ENCODE results near the gene FEZ2. TPM values are rescaled to one million over a fixed set of nuclear protein-coding genes. Genes with fewer than 3 reads are reported as not detected.

The FEZ2 gene
- total and polyA plus RNA-seq, 2 of the 8 experiments (the other 6 are each of a cell fraction or from before 2014, with no cell fraction given) = 7.5 to 16.4 TPM

- no peaks in the 10 kb centered on the region for H3K27me3 ChIP-seq (replicated peaks in 1 of 4; ENCODE audit: control insufficient read depth in 3 of 4, extremely low read depth in 1 of 4, insufficient read depth in 3 of 4, low read length in 3 of 4)
- H4K8ac ChIP-seq (ENCODE audit: extremely low read depth, insufficient read depth, low read length) = no peak overlapping the region
- no peak overlapping the region for H2BK5ac ChIP-seq (ENCODE audit: low read depth, low read length)
- no peak overlapping the region for H3K56ac ChIP-seq (replicated peaks; ENCODE audit: insufficient read length, low read depth, low read length)
- no peak overlapping the region for H3K18ac ChIP-seq (ENCODE audit: extremely low read depth, low read length)
- no peak overlapping the region for H3K9ac ChIP-seq (replicated peaks in 1 of 4; ENCODE audit: extremely low read depth in 1 of 4, low read depth in 3 of 4, low read length in 3 of 4)
- no peak overlapping the region for H3K23ac ChIP-seq (ENCODE audit: insufficient read length)
- CTCF ChIA-PET (ENCODE audit: partially characterized antibody) = interaction anchor here (1.2 to 2.0 kb wide), 2 partner anchors 12 to 138 kb away, joined by 3 to 6 read pairs; no protein-coding TSS in a partner anchor
- no peak overlapping the region for H2AFZ ChIP-seq (ENCODE audit: low read length)
- no peaks in the 10 kb centered on the region for H3K4me1 ChIP-seq (replicated peaks in 1 of 4; ENCODE audit: control insufficient read depth in 3 of 4, insufficient read depth in 4 of 4, low read length in 3 of 4)
- H3K23me2 ChIP-seq (ENCODE audit: low read depth, low read length) = no peaks in the 10 kb centered on the region
- H3K9me3 ChIP-seq (ENCODE audit: insufficient read depth in 2 of 2, low read depth in 1 of 2, low read length in 1 of 2) = no peaks in the 10 kb centered on the region
- peaks cover 0 to 18% (median 9%) of the 10 kb centered on the region in 4 experiments; a peak in 6 of 8 replicates for H3K36me3 ChIP-seq (ENCODE audit: control insufficient read depth in 2 of 4, insufficient read depth in 4 of 4, low read length in 3 of 4)
- WGBS, 2 experiments (ENCODE audit: extremely low coverage in 1 of 2, insufficient coverage in 1 of 2, insufficient read length in 1 of 2, insufficient replicate concordance in 2 of 2, low coverage in 1 of 2, low lambda C conversion rate in 2 of 2, missing lambda C conversion rate in 1 of 2) = 91% methylated on average over 2 of the region's 2 CpGs; no CpG with 5 or more reads in 1 of the 2 experiments
- H2BK15ac ChIP-seq (ENCODE audit: low read length) = no peak overlapping the region
- no peak overlapping the region for H2BK120ac ChIP-seq (replicated peaks; ENCODE audit: low read depth, low read length)
- H3K14ac ChIP-seq (ENCODE audit: insufficient read length) = no peak overlapping the region
- no peaks in the 10 kb centered on the region for H3K79me1 ChIP-seq (ENCODE audit: low read depth, low read length)
- H3K4me2 ChIP-seq (ENCODE audit: insufficient read depth in 1 of 2, low read depth in 2 of 2, low read length in 2 of 2) = no peak overlapping the region
- no peak overlapping the region for H3K27ac ChIP-seq (ENCODE audit: low read depth, low read length)
- peaks cover 0 to 1% of the 10 kb centered on the region in 2 experiments for H4K20me1 ChIP-seq (replicated peaks in 1 of 2; ENCODE audit: control insufficient read depth in 1 of 2, insufficient read depth in 2 of 2, low read length in 2 of 2)
- DNase-seq (ENCODE audit: low read depth in 1 of 2, low spot score in 2 of 2) (no peak), FAIRE-seq (no peak)
- H3K79me2 ChIP-seq (ENCODE audit: control insufficient read depth in 1 of 2, insufficient read depth in 2 of 2, low read length in 2 of 2) = no peaks in the 10 kb centered on the region
- POLR2A ChIA-PET (ENCODE audit: partially characterized antibody) = no interaction called here
- no peak overlapping the region for H4K5ac ChIP-seq (ENCODE audit: insufficient read length, low read depth, low read length)
- no peak for TF ChIP-seq SP4 (IDR thresholded peaks at IDR 0.05; ENCODE audit: low read length)
- TF ChIP-seq RAD21 (IDR thresholded peaks at IDR 0.05 in 1 of 2, conservative IDR thresholded peaks at IDR 0.05 in 1 of 2; ENCODE audit: low read depth in 2 of 2, low read length in 2 of 2) = no peak
- no peak for TF ChIP-seq ATF2 (IDR thresholded peaks at IDR 0.05; ENCODE audit: low read length)
- TF ChIP-seq HDAC6 (IDR thresholded peaks at IDR 0.05; ENCODE audit: low read depth, low read length) = no peak
- TF ChIP-seq HDAC2 (IDR thresholded peaks at IDR 0.05; ENCODE audit: borderline replicate concordance in 1 of 2, low read depth in 2 of 2, low read length in 2 of 2) = no peak
- no peak for TF ChIP-seq CHD1 (IDR thresholded peaks at IDR 0.05; ENCODE audit: low read depth, low read length)
- no peak for TF ChIP-seq CTCF (IDR thresholded peaks at IDR 0.05; ENCODE audit: control extremely low read depth in 1 of 3, insufficient read depth in 1 of 3, low read depth in 1 of 3, low read length in 3 of 3)
- TF ChIP-seq CREB1 (IDR thresholded peaks at IDR 0.05) = no peak
- H2AK5ac ChIP-seq (ENCODE audit: low read depth, low read length) = no peak overlapping the region
- no peak overlapping the region for H2BK12ac ChIP-seq (ENCODE audit: low read depth, low read length)
- no peak overlapping the region for H4K91ac ChIP-seq (replicated peaks; ENCODE audit: insufficient read length, low read length)
- no peak overlapping the region for H3K4me3 ChIP-seq (ENCODE audit: extremely low read depth in 1 of 4, insufficient read depth in 2 of 4, low read depth in 3 of 4, low read length in 4 of 4)
- no peak overlapping the region for H2BK20ac ChIP-seq (ENCODE audit: low read length)
- no peak overlapping the region for H3K4ac ChIP-seq (replicated peaks; ENCODE audit: insufficient read length, low read depth, low read length)
Observed at GRCh38 chr2:36526226-36526625, 71.7 kb downstream of the FEZ2 start.
